Activated gamma-delta T cell treated with Interleukin-2 at 50 U/mL for 16 hours (primary cell): ENCODE measurements around the gene SERGEF.

Experiments
- DNase-seq: peaks from one replicate; pipeline ENCODE4 v3.0.0-alpha.2; 2020

The SERGEF gene

GRCh38 chr11:17950644-17951043 is 62.2 kb downstream of the SERGEF start:
- DNase-seq: no peak

- DNase-seq: no peak
Observed at GRCh38 chr11:17948296-17948695, 64.6 kb downstream of the SERGEF start.

- no peak for DNase-seq
Observed at GRCh38 chr11:17939542-17939941, 73.3 kb downstream of the SERGEF start.

GRCh38 chr11:17936790-17937189 is 76.1 kb downstream of the SERGEF start:
- DNase-seq: no peak

GRCh38 chr11:17934194-17934593 is 78.7 kb downstream of the SERGEF start:
- DNase-seq: no peak

GRCh38 chr11:17933708-17934107 is 79.1 kb downstream of the SERGEF start:
- no peak for DNase-seq

- DNase-seq: no peak
Observed at GRCh38 chr11:17932472-17932871, 80.4 kb downstream of the SERGEF start.

- no peak for DNase-seq
Observed at GRCh38 chr11:17931595-17931994, 81.3 kb downstream of the SERGEF start.

GRCh38 chr11:17930544-17931125 is 82.2 kb downstream of the SERGEF start:
- DNase-seq: no peak

- no peak for DNase-seq
Observed at GRCh38 chr11:17929171-17929570, 83.7 kb downstream of the SERGEF start.

- no peak for DNase-seq
Observed at GRCh38 chr11:17927681-17928343, 85.0 kb downstream of the SERGEF start.

- no peak for DNase-seq
Observed at GRCh38 chr11:17927041-17927440, 85.8 kb downstream of the SERGEF start.

GRCh38 chr11:17924713-17925112 is 88.1 kb downstream of the SERGEF start:
- DNase-seq: no peak

- no peak for DNase-seq
Observed at GRCh38 chr11:17923217-17923616, 89.6 kb downstream of the SERGEF start.

- no peak for DNase-seq
Observed at GRCh38 chr11:17922416-17922788, 90.4 kb downstream of the SERGEF start.

GRCh38 chr11:17921659-17922415 is 91.0 kb downstream of the SERGEF start:
- no peak for DNase-seq

GRCh38 chr11:17918049-17918605 is 94.7 kb downstream of the SERGEF start:
- DNase-seq: no peak

- DNase-seq: no peak
Observed at GRCh38 chr11:17917556-17917955, 95.3 kb downstream of the SERGEF start.

GRCh38 chr11:17915500-17916143 is 97.2 kb downstream of the SERGEF start:
- no peak for DNase-seq

- DNase-seq: no peak
Observed at GRCh38 chr11:17914957-17915356, 97.9 kb downstream of the SERGEF start.

- DNase-seq: no peak
Observed at GRCh38 chr11:17907046-17907445, 105.8 kb downstream of the SERGEF start.

- no peak for DNase-seq
Observed at GRCh38 chr11:17906436-17906835, 106.4 kb downstream of the SERGEF start.

- DNase-seq: no peak
Observed at GRCh38 chr11:17905477-17905876, 107.4 kb downstream of the SERGEF start.
